Ecto neural progenitor cell (in vitro differentiated cells): ENCODE data around the gene GALNT14.

Experiments
- DNase-seq: peaks from one replicate; pipeline ENCODE4 v3.0.0-alpha.2; 2018; ENCODE audit warnings: low spot score

GALNT14 gene

GRCh38 chr2:31087491-31087890 is 50.7 kb downstream of the GALNT14 start:
- DNase-seq, result no peak

GRCh38 chr2:31086590-31086989 is 51.6 kb downstream of the GALNT14 start:
- DNase-seq, result no peak

GRCh38 chr2:31083234-31083993 is 54.8 kb downstream of the GALNT14 start:
- no peak for DNase-seq

GRCh38 chr2:31082002-31082401 is 56.2 kb downstream of the GALNT14 start:
- DNase-seq, result no peak

- DNase-seq, result no peak
Observed at GRCh38 chr2:31081492-31081891, 56.7 kb downstream of the GALNT14 start.

- no peak for DNase-seq
Observed at GRCh38 chr2:31080361-31080760, 57.9 kb downstream of the GALNT14 start.

GRCh38 chr2:31079665-31080064 is 58.6 kb downstream of the GALNT14 start:
- peak; percentile 69 for DNase-seq

- no peak for DNase-seq
Observed at GRCh38 chr2:31078579-31079105, 59.6 kb downstream of the GALNT14 start.

GRCh38 chr2:31078011-31078410 is 60.2 kb downstream of the GALNT14 start:
- no peak for DNase-seq

GRCh38 chr2:31075941-31076590 is 62.2 kb downstream of the GALNT14 start:
- DNase-seq, result no peak

- DNase-seq, result no peak
Observed at GRCh38 chr2:31075431-31075830, 62.8 kb downstream of the GALNT14 start.

GRCh38 chr2:31071741-31072140 is 66.5 kb downstream of the GALNT14 start:
- no peak for DNase-seq

GRCh38 chr2:31070339-31071125 is 67.7 kb downstream of the GALNT14 start:
- no peak for DNase-seq

- no peak for DNase-seq
Observed at GRCh38 chr2:31069643-31070325, 68.5 kb downstream of the GALNT14 start.

- DNase-seq, result no peak
Observed at GRCh38 chr2:31067259-31067658, 71.0 kb downstream of the GALNT14 start.

- DNase-seq, result no peak
Observed at GRCh38 chr2:31066551-31066950, 71.7 kb downstream of the GALNT14 start.

GRCh38 chr2:31066086-31066485 is 72.2 kb downstream of the GALNT14 start:
- no peak for DNase-seq

GRCh38 chr2:31065356-31065755 is 72.9 kb downstream of the GALNT14 start:
- DNase-seq, result no peak

- DNase-seq, result no peak
Observed at GRCh38 chr2:31060397-31060796, 77.8 kb downstream of the GALNT14 start.

- peak; percentile 24 for DNase-seq
Observed at GRCh38 chr2:31058096-31059035, 79.9 kb downstream of the GALNT14 start.

- peak; percentile 9 for DNase-seq
Observed at GRCh38 chr2:31057691-31058090, 80.5 kb downstream of the GALNT14 start.
